ENCODE results near the gene ZNF48.

- no peak for TF ChIP-seq POLR2A (IDR thresholded peaks at IDR 0.05)
- no peak for TF ChIP-seq CTCF (IDR thresholded peaks at IDR 0.05)
Observed at GRCh38 chr16:30438835-30439234, 43.6 kb downstream of the ZNF48 start.

Measured in heart left ventricle (tissue), 13 donors.